ENCODE measurements around the gene TRIM40.

- TF ChIP-seq CTCF (IDR thresholded peaks at IDR 0.05) (no peak), REST (IDR thresholded peaks at IDR 0.05; ENCODE audit: insufficient read depth in 1 of 2, low read depth in 2 of 2, low read length in 1 of 2) (no peak), POLR2AphosphoS5 (IDR thresholded peaks at IDR 0.05; ENCODE audit: low read depth, low read length) (no peak), SIN3A (IDR thresholded peaks at IDR 0.05; ENCODE audit: borderline replicate concordance, insufficient read depth, low read depth, low read length) (no peak), TCF7L2 (IDR thresholded peaks at IDR 0.05; ENCODE audit: low read depth, low read length) (no peak)
Measured at GRCh38 chr6:30100154-30100553, 35.8 kb upstream of the TRIM40 start.

Measured in Panc1 (cell line).